Transverse colon (tissue), 4 donors: ENCODE results near the gene KCNQ4. TPM values are rescaled to one million over a fixed set of nuclear protein-coding genes. Genes with fewer than 3 reads are reported as not detected.

Experiments used
- DNase-seq: peaks from one replicate; pipeline ENCODE4 v3.0.0-alpha.2; 2019
- H3K27ac ChIP-seq, 4 donors: fragments of 200-600 bp; sonication (generic); 2 replicates each; pipeline ENCODE4 v1.5.1; 2016 to 2018; ENCODE audit warnings: inconsistent platforms in 4 of 4
- H3K27me3 ChIP-seq: fragments of 200-600 bp; sonication (generic); 2 replicates; pipeline ENCODE4 v1.5.1; 2017; ENCODE audit warnings: inconsistent platforms
- H3K36me3 ChIP-seq, 4 donors: fragments of 200-600 bp; sonication (generic); 2 replicates each; pipeline ENCODE4 v1.5.1; 2017 to 2019; ENCODE audit warnings: inconsistent platforms in 4 of 4
- H3K4me1 ChIP-seq, 4 donors: fragments of 200-600 bp; sonication (generic); 2 replicates each; pipeline ENCODE4 v1.5.1; 2017 to 2020; ENCODE audit warnings: inconsistent platforms in 4 of 4
- H3K4me3 ChIP-seq, 4 donors: fragments of 200-600 bp; sonication (generic); 1 replicate in 1 of 4; 2 replicates in 3 of 4; pipeline versions ENCODE4 v1.5.1 to v1.6.1; 2017 to 2019; ENCODE audit warnings: inconsistent platforms in 4 of 4
- H3K9me3 ChIP-seq, 2 donors: fragments of 200-600 bp; sonication (generic); 2 replicates each; pipeline ENCODE4 v1.5.1; 2017 to 2019; ENCODE audit warnings: inconsistent platforms in 2 of 2
- CTCF ChIP-seq, 5 experiments: fragments of 200-600 bp in 3 of 5; fragments of 450-650 bp in 2 of 5; sonication (generic) in 3 of 5; IDR thresholded peaks; 1 replicate in 2 of 5; 2 replicates in 3 of 5; pipeline ENCODE4 v1.5.1; 2016 to 2017; ENCODE audit warnings: antibody characterized with exemption in 5 of 5, inconsistent platforms in 3 of 5, mild to moderate bottlenecking in 2 of 5, moderate library complexity in 1 of 5
- EP300 ChIP-seq: sonication (generic); formaldehyde crosslinking; IDR thresholded peaks from one replicate; pipeline ENCODE4 v1.6.1; 2017; ENCODE audit warnings: antibody characterized with exemption, low read depth
- POLR2A ChIP-seq: fragments of 450-650 bp; IDR thresholded peaks from one replicate; pipeline ENCODE4 v1.6.1; 2016; ENCODE audit warnings: antibody characterized with exemption, mild to moderate bottlenecking, moderate library complexity
- POLR2AphosphoS5 ChIP-seq, 3 donors: sonication (generic); formaldehyde crosslinking; IDR thresholded peaks; one replicate each; pipeline ENCODE4 v1.6.1; 2016; ENCODE audit warnings: antibody characterized with exemption in 3 of 3
- WGBS, 2 donors: methylation state at CpG; one replicate each; pipeline ENCODE4 v1.1.5; 2018; ENCODE audit warnings: low coverage in 1 of 2; 5-methylcytosine and 5-hydroxymethylcytosine counted together
- in situ Hi-C, 4 donors: fragments of 200-750 bp; cut with MboI; loops; one replicate each; pipeline versions ENCODE4 v1.15.0 to v1.15.1; 2017; ENCODE audit warnings: low sequenced_read_pairs in 3 of 4, low pct_ligation_motif_present in 1 of 4, low pct_unique_long_range_greater_than_20kb in 1 of 4
- intact Hi-C: fragments of 100-400 bp; cut with DNase I; formaldehyde crosslinking; loops from one replicate; pipeline ENCODE4 v1.15.1; 2023; ENCODE audit warnings: low total_unique reads
- total RNA-seq, 4 donors: library from RNA; depleted of rRNA; stranded (reverse); fragments of >200 nt; gene quantifications; one replicate each; pipeline ENCODE4 v1.1.0, GENCODE V29; 2016

Gene KCNQ4
- total RNA-seq, 4 donors from 2014 or later: 3.1 to 33.7 (median 3.6) TPM

- 100% methylated on average over 1 to 2 of the region's 2 CpGs for WGBS, 2 donors
Measured at GRCh38 chr1:40766017-40766416, 17.6 kb upstream of the KCNQ4 start.

DNA sequence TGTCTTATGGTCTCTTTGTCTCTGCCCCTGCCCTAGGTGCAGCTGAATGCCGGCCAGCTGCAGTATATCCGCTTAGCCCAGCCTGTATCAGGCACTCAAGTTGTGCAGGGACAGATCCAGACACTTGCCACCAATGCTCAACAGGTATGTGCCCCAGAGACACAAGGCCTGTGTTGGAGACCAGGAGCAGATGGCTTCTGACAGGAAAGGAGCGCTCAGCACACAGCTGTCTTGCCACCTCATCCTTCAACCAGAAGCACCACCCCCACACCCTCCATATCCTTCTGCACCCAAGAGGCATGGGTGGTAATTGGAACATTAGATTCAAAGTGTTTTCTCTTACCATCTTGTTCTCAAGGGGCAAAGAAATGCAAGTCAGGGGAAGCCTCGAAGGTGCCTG lies 17.0 kb upstream of the KCNQ4 start:
- Histone ChIP-seq H3K36me3 (peaks cover 0 to 74% (median 28%) of the 10 kb centered on the region in 4 donors), H3K4me1 (no peaks in the 10 kb centered on the region), H3K4me3 (no peak overlapping the region), H3K9me3 (no peaks in the 10 kb centered on the region), H3K27ac (no peak overlapping the region), H3K27me3 (no peaks in the 10 kb centered on the region)
- in situ Hi-C loops: no loop called here
- WGBS, 2 donors: 100% methylated on average over 4 of the region's 4 CpGs; no CpG with 5 or more reads in 1 of the 2 donors
- TF ChIP-seq POLR2AphosphoS5 (IDR thresholded peaks at IDR 0.05): no peak
- TF ChIP-seq CTCF (IDR thresholded peaks at IDR 0.05): no peak
- no peak for TF ChIP-seq POLR2A
- no peak for TF ChIP-seq EP300
- intact Hi-C loops: no loop called here
- DNase-seq: no peak

More at GRCh38 chr1:40766017-40766416, 17.6 kb upstream of the KCNQ4 start:
- Histone ChIP-seq H3K27me3 (no peaks in the 10 kb centered on the region), H3K4me3 (no peak overlapping the region), H3K9me3 (no peaks in the 10 kb centered on the region), H3K36me3 (peaks cover 0 to 69% (median 25%) of the 10 kb centered on the region in 4 donors), H3K4me1 (no peaks in the 10 kb centered on the region), H3K27ac (no peak overlapping the region)
- in situ Hi-C loops: no loop called here
- TF ChIP-seq POLR2A: no peak
- TF ChIP-seq CTCF (IDR thresholded peaks at IDR 0.05): no peak
- TF ChIP-seq EP300: no peak
- no peak for TF ChIP-seq POLR2AphosphoS5 (IDR thresholded peaks at IDR 0.05)
- intact Hi-C loops: no loop called here
- DNase-seq: no peak

- Histone ChIP-seq H3K27ac (no peak overlapping the region), H3K4me1 (peaks cover 0 to under 1% (median 0%) of the 10 kb centered on the region in 4 donors), H3K36me3 (peaks cover 0 to 71% (median 28%) of the 10 kb centered on the region in 4 donors), H3K4me3 (no peak overlapping the region), H3K27me3 (no peaks in the 10 kb centered on the region), H3K9me3 (no peaks in the 10 kb centered on the region)
- in situ Hi-C loops (no loop called here), intact Hi-C loops (no loop called here)
- no peak for TF ChIP-seq CTCF (IDR thresholded peaks at IDR 0.05)
- no peak for TF ChIP-seq POLR2A
- no peak for TF ChIP-seq POLR2AphosphoS5 (IDR thresholded peaks at IDR 0.05)
- TF ChIP-seq EP300: no peak
- 72 to 91% methylated on average over 4 to 7 of the region's 7 CpGs for WGBS, 2 donors
- DNase-seq: no peak
Measured at GRCh38 chr1:40768146-40768990, 15.2 kb upstream of the KCNQ4 start.

DNA sequence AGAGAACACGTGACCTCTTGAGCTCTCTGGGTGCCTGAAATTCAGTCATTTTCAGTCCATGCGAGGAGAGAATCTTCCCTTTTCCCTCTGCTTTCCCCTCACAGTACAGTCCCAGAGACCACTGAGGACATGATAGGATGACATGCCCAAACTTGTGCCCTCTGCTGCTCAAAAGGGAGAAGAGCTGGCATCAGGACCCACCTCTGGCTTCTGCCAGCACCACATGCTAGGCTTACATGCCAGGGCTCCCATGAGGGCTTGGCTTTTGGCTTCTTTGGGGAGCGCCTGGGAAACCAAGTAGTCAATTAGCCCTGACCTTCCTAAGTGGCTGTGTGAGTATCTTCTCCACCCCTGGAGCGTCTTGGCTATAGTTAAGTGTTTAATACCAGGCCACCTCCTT lies 13.8 kb upstream of the KCNQ4 start:
- no peak overlapping the region for H3K27ac ChIP-seq
- intact Hi-C loops: loop anchor here (5.0 kb wide), 1 partner anchor 77 kb away; no protein-coding TSS in a partner anchor

More for the DNA sequence above, 13.8 kb upstream of the KCNQ4 start:
- WGBS, 2 donors: 87% methylated on average over 4 of the region's 4 CpGs; no CpG with 5 or more reads in 1 of the 2 donors
- DNase-seq: no peak
- no peak overlapping the region for H3K4me3 ChIP-seq
- H3K36me3 ChIP-seq: peaks cover 0 to 59% (median 21%) of the 10 kb centered on the region in 4 donors
- no peaks in the 10 kb centered on the region for H3K9me3 ChIP-seq
- H3K4me1 ChIP-seq: peaks cover 3 to 6% (median 4%) of the 10 kb centered on the region in 4 donors
- H3K27me3 ChIP-seq: no peaks in the 10 kb centered on the region
- no peak for TF ChIP-seq POLR2A
- TF ChIP-seq POLR2AphosphoS5 (IDR thresholded peaks at IDR 0.05): no peak
- no peak for TF ChIP-seq CTCF (IDR thresholded peaks at IDR 0.05)
- TF ChIP-seq EP300: no peak
- in situ Hi-C loops: loop anchor here in 1 of 4 donors (10.0 kb wide), 1 partner anchor 75 kb away; no protein-coding TSS in a partner anchor
